ENCODE measurements around the gene AKR1B1. TPM values are rescaled to one million over a fixed set of nuclear protein-coding genes. Genes with fewer than 3 reads are reported as not detected.

AKR1B1 gene
- polyA plus RNA-seq, 6 donors from 2014 or later, result 134 to 174 (median 144) TPM

DNA sequence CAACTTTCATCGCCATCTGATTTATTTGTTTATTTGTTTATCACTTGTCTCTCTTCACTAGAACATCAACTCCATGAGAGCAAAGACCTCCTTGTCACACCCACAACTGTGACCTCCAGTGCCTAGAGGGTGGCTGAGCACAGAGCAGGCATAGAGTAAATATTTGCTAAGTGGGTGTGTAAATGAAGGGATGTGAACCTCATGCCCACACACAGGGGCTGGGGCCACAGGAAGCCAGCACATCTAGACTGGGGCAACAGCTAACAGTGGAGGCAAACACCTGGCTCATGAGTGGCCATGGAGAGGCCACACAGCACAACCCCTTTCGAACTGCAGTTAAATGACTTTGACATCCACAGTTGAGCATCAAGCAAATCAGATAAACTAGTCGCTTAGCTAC is 39.8 kb downstream of the AKR1B1 start:
- Mint-ChIP-seq H3K4me1 (no peaks in the 10 kb centered on the region), H3K27me3 (peaks cover 6 to 33% (median 28%) of the 10 kb centered on the region in 3 donors), H3K4me3 (no peak overlapping the region), H3K9me3 (no peaks in the 10 kb centered on the region), H3K36me3 (no peaks in the 10 kb centered on the region), H3K27ac (no peak overlapping the region)
- no peak for DNase-seq
- ATAC-seq (ENCODE audit: low read depth in 2 of 2), result no peak

- Mint-ChIP-seq H3K27ac (no peak overlapping the region), H3K36me3 (no peaks in the 10 kb centered on the region), H3K9me3 (no peaks in the 10 kb centered on the region), H3K4me3 (no peak overlapping the region), H3K4me1 (no peaks in the 10 kb centered on the region), H3K27me3 (peaks cover 6 to 37% (median 23%) of the 10 kb centered on the region in 3 donors)
- DNase-seq (no peak), ATAC-seq (ENCODE audit: low read depth in 2 of 2) (no peak)
Measured at GRCh38 chr7:134415700-134416099, 43.2 kb downstream of the AKR1B1 start.

- ATAC-seq (ENCODE audit: low read depth in 2 of 2) (no peak), DNase-seq (no peak)
- no peaks in the 10 kb centered on the region for H3K9me3 Mint-ChIP-seq
- no peaks in the 10 kb centered on the region for H3K36me3 Mint-ChIP-seq
- H3K27me3 Mint-ChIP-seq, result peaks cover 12 to 29% (median 18%) of the 10 kb centered on the region in 3 donors
- no peak overlapping the region for H3K27ac Mint-ChIP-seq
- no peak overlapping the region for H3K4me3 Mint-ChIP-seq
- no peaks in the 10 kb centered on the region for H3K4me1 Mint-ChIP-seq
Measured at GRCh38 chr7:134414109-134414508, 44.8 kb downstream of the AKR1B1 start.

DNA sequence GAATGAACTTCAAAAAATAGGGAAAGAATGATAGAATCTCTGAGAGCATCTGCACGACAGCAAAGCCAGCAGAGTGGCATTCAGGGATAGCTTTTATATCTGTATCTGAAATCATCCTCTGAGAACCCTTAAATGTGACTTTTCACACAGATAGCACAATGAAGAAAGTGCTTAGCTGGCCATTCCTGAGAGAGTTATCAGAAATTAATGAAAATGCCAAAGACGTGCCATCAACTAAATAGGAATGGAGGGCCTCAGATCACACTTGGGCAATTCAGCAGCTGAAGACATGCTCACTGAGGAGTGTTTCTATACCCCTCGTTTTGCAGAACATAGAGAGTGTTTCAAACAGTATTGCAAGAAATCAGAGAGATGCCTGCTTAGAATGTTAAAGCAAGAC is 51.6 kb downstream of the AKR1B1 start:
- peaks cover 31 to 40% (median 32%) of the 10 kb centered on the region in 3 donors for H3K27me3 Mint-ChIP-seq
- H3K9me3 Mint-ChIP-seq, result peaks cover 0 to 19% (median 2%) of the 10 kb centered on the region in 7 donors
- DNase-seq (no peak), ATAC-seq (ENCODE audit: low read depth in 2 of 2) (no peak)
- no peaks in the 10 kb centered on the region for H3K4me1 Mint-ChIP-seq
- H3K27ac Mint-ChIP-seq, result no peak overlapping the region
- no peak overlapping the region for H3K4me3 Mint-ChIP-seq
- H3K36me3 Mint-ChIP-seq, result no peaks in the 10 kb centered on the region

GRCh38 chr7:134406431-134406830 is 52.5 kb downstream of the AKR1B1 start:
- H3K27me3 Mint-ChIP-seq, result peaks cover 31 to 43% (median 32%) of the 10 kb centered on the region in 3 donors
- no peak overlapping the region for H3K27ac Mint-ChIP-seq
- H3K4me3 Mint-ChIP-seq, result no peak overlapping the region
- no peaks in the 10 kb centered on the region for H3K4me1 Mint-ChIP-seq
- ATAC-seq (ENCODE audit: low read depth in 2 of 2) (no peak), DNase-seq (no peak)
- H3K36me3 Mint-ChIP-seq, result no peaks in the 10 kb centered on the region
- peaks cover 0 to 19% (median 2%) of the 10 kb centered on the region in 7 donors for H3K9me3 Mint-ChIP-seq

GRCh38 chr7:134405299-134405698 is 53.6 kb downstream of the AKR1B1 start:
- Mint-ChIP-seq H3K27me3 (peaks cover 25 to 45% (median 31%) of the 10 kb centered on the region in 3 donors), H3K4me3 (no peak overlapping the region), H3K36me3 (no peaks in the 10 kb centered on the region), H3K27ac (no peak overlapping the region), H3K4me1 (no peaks in the 10 kb centered on the region), H3K9me3 (peaks cover 0 to 19% (median 2%) of the 10 kb centered on the region in 7 donors)
- ATAC-seq (ENCODE audit: low read depth in 2 of 2), result no peak
- no peak for DNase-seq

DNA sequence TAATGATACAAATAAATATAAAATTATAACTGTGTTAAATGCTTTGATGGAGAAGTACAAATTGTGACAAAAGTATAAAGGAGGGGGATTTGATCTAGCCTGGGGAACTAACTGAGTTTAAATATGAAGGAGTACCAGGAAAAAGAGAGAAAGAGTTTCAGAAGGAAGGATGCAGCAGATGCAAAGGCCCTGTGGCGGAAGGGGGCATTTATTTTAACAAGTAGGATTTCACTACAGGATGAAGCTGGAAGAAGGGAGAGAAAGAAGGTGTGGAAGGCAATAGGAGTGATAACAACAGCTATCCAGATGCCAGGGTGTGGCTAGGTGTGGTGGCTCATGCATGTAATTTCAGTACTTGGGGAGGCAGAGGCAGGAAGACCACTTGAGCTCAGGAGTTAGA is 55.8 kb downstream of the AKR1B1 start:
- H3K9me3 Mint-ChIP-seq, result peaks cover 0 to 19% (median 2%) of the 10 kb centered on the region in 7 donors
- ATAC-seq (ENCODE audit: low read depth in 2 of 2) (no peak), DNase-seq (no peak)
- H3K36me3 Mint-ChIP-seq, result no peaks in the 10 kb centered on the region
- no peak overlapping the region for H3K4me3 Mint-ChIP-seq
- no peaks in the 10 kb centered on the region for H3K4me1 Mint-ChIP-seq
- no peak overlapping the region for H3K27ac Mint-ChIP-seq
- peaks cover 35 to 43% (median 36%) of the 10 kb centered on the region in 3 donors for H3K27me3 Mint-ChIP-seq

- Mint-ChIP-seq H3K36me3 (no peaks in the 10 kb centered on the region), H3K27ac (peak overlapping the region in 1 of 6 donors; percentile 39), H3K4me3 (no peak overlapping the region), H3K27me3 (peaks cover 38 to 47% (median 45%) of the 10 kb centered on the region in 3 donors), H3K9me3 (peaks cover 0 to 11% (median 2%) of the 10 kb centered on the region in 7 donors), H3K4me1 (no peaks in the 10 kb centered on the region)
- no peak for ATAC-seq (ENCODE audit: low read depth in 2 of 2)
- no peak for DNase-seq
Measured at GRCh38 chr7:134400859-134401258, 58.0 kb downstream of the AKR1B1 start.

DNA sequence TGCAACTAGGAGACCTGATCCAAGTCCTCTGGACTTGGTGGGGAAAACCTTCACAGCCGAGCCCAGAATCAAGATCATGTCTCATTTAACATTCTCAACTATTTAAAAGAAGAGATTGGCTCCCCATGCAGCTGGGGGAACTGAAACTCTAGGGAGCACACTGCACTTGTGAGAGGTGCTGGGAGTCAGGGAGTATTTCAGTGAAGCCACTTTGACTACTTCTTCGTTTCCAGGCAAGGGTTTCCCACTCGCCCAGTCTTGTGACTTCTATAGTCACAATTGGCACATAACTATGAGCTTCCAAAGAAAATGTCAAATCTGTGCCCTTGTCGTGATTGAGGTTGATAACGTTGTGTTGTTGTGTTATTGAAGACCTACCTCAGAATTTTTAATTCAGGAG is 62.9 kb downstream of the AKR1B1 start:
- no peaks in the 10 kb centered on the region for H3K4me1 Mint-ChIP-seq
- ATAC-seq (ENCODE audit: low read depth in 2 of 2) (no peak), DNase-seq (no peak)
- H3K27me3 Mint-ChIP-seq, result peaks cover 24 to 30% (median 29%) of the 10 kb centered on the region in 3 donors
- H3K27ac Mint-ChIP-seq, result no peak overlapping the region
- peaks cover 0 to 4% (median 0%) of the 10 kb centered on the region in 7 donors for H3K9me3 Mint-ChIP-seq
- no peaks in the 10 kb centered on the region for H3K36me3 Mint-ChIP-seq
- H3K4me3 Mint-ChIP-seq, result no peak overlapping the region

DNA sequence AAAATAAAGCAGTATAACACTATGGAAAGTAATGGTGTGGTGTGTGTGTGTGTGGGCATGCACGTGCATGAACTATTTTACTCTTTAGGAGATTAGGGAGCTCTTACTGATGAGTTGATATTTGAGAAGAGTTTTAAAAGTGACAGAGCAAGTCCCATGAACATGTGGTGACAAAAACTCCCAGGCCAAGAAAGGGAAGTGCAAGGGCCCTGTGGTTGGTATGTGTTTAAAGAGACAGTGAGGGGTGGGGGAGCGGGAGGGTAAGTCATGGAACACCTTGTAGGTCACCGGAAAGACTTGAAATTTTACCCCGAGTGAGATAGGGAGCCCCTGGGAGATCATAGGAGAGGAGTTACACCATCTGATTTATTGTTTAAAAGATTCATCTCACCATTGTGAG is 63.3 kb downstream of the AKR1B1 start:
- H3K27me3 Mint-ChIP-seq, result peaks cover 24 to 33% (median 29%) of the 10 kb centered on the region in 3 donors
- H3K4me3 Mint-ChIP-seq, result no peak overlapping the region
- H3K36me3 Mint-ChIP-seq, result no peaks in the 10 kb centered on the region
- ATAC-seq (ENCODE audit: low read depth in 2 of 2) (no peak), DNase-seq (no peak)
- H3K4me1 Mint-ChIP-seq, result no peaks in the 10 kb centered on the region
- H3K27ac Mint-ChIP-seq, result no peak overlapping the region
- H3K9me3 Mint-ChIP-seq, result peaks cover 0 to 4% (median 0%) of the 10 kb centered on the region in 7 donors

DNA sequence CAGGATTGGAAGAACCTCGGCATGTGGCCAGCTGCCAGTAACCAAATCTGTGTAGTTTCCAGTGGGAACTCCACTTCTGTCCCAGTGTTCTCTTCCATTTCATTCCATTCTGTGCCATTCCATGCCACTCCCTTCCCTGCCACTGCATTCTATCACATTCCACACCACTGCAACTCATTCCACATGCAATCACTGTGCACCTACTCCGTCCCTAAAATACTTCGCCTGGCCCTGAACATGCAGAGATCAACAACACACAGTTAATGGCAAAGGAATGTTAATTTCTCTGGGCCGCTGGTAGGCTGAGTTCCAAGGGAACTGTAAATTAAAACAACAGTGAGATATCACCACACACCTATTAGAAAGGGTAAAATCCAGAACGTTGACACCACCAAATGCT is 64.8 kb downstream of the AKR1B1 start:
- DNase-seq (no peak), ATAC-seq (ENCODE audit: low read depth in 2 of 2) (no peak)
- H3K4me1 Mint-ChIP-seq, result no peaks in the 10 kb centered on the region
- no peaks in the 10 kb centered on the region for H3K36me3 Mint-ChIP-seq
- H3K9me3 Mint-ChIP-seq, result peaks cover 0 to 4% (median 0%) of the 10 kb centered on the region in 7 donors
- H3K27me3 Mint-ChIP-seq, result peaks cover 14 to 31% (median 20%) of the 10 kb centered on the region in 3 donors
- no peak overlapping the region for H3K27ac Mint-ChIP-seq
- H3K4me3 Mint-ChIP-seq, result no peak overlapping the region

Other genes with a start within 250 kb of the AKR1B1 start
- gene SLC35B4, start 142.2 kb downstream of the AKR1B1 start, polyA plus RNA-seq (ENCODE audit: low read depth in 6 of 6), result 10 to 100 TPM; 10.9 to 21.2 (median 14.9) TPM
- not detected for gene AKR1B10, start 68.5 kb upstream of the AKR1B1 start, polyA plus RNA-seq (ENCODE audit: low read depth in 6 of 6)
- gene AKR1B15, start 90.0 kb upstream of the AKR1B1 start, polyA plus RNA-seq (ENCODE audit: low read depth in 6 of 6), result not detected
- 10 to 100 TPM; 17.6 to 33.9 (median 25.5) TPM for gene BPGM, start 187.8 kb upstream of the AKR1B1 start, polyA plus RNA-seq (ENCODE audit: low read depth in 6 of 6)

Data from naive B cell (primary cell).